HG03558 (cell line): ENCODE results near the gene OR6X1.

Source experiments
- ATAC-seq: cut with Tn5 transposase; IDR thresholded peaks from one replicate; pipeline ENCODE4 v1.9.1; 2021; ENCODE audit warnings: moderate number of reproducible peaks; ENCODE audit not compliant: unreplicated experiment; ENCODE audit errors: extremely low read depth

The OR6X1 gene

DNA sequence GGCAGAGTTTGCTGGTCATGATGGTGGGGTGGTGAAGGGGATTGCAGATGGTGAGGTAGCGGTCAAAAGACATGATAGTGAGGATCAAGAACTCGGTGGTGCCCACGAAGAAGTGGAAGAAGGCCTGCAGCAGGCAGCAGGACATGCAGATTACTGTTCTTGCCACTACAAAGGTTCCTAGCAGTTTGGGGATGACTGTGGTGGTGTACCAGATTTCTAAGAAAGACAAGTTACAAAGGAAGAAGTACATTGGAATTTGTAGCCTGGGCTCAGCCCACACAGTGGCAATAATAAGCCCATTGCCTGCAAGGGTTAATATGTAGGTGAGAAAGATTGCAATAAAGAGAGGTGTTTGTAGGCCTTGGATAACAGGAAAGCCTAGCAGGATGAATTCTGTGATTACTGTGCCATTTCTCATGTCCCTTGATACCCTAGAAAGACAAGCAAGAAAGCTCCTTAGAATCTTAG is at the start of gene OR6X1:
Gene OR6X1 (minus strand): TSS at position 418 of the 468 bp plus-strand sequence. CDS start 0 bp downstream, at position 418.
- no peak for ATAC-seq

GRCh38 chr11:123801765-123802164 is 47.4 kb upstream of the OR6X1 start:
- no peak for ATAC-seq

- ATAC-seq = no peak
Observed at GRCh38 chr11:123800036-123800435, 45.7 kb upstream of the OR6X1 start.

GRCh38 chr11:123799438-123799837 is 45.1 kb upstream of the OR6X1 start:
- ATAC-seq = no peak

DNA sequence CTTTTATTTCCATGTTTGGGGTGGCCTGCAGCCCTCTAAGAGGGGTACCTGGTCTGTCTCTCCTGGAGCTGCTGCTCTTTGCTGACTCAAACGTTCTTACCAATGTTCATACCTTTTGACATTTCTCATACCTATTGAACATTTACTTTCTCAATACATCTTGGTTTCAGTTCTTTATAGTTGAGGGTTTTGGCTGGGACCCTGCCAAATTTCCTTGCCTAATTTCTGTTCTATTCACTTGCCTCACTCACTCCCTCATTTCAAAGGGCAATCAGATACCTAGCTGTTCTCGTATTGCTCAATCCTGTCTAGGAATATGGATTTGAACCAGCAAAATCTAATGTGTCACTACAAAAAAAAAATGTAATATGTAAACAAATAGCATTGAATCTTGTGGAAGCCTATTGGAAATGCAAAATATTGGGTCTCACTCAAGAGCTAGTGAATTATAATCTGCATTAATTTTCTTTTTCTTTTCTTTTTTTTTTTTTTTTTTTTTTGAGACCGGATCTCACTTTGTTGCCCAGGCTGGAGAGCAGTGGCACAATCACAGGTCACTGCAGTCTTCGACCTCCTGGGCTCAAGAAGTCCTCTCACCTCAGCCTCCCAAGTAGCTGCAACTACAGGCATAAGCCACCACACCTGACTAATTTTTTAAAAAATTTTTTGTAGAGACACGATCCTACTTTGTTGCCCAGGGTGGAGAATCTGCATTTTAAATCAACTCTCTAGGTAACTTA is 44.4 kb upstream of the OR6X1 start:
- no peak for ATAC-seq

GRCh38 chr11:123798079-123798478 is 43.8 kb upstream of the OR6X1 start:
- ATAC-seq = no peak

- no peak for ATAC-seq
Observed at GRCh38 chr11:123797541-123797940, 43.2 kb upstream of the OR6X1 start.

GRCh38 chr11:123797114-123797513 is 42.8 kb upstream of the OR6X1 start:
- no peak for ATAC-seq

DNA sequence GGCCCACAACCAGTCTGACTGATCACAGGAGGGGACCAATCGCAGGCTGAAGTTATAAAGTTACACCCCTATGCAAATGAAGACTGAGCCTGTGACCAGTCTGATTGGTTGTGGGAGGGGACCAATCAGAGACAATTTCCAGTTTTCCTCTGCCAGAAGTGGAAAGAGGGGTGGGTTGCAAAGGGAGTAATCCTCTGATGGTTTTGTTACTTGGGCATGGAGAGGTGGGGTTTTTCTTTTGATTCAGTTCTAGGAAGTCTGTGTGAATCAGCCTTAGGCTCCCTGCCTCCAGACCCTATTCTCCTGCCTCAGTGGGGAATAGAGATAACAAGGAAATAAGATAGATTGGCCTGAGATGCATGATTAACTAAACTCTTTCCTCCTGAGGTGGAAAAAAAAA is 41.9 kb upstream of the OR6X1 start:
- ATAC-seq = no peak

DNA sequence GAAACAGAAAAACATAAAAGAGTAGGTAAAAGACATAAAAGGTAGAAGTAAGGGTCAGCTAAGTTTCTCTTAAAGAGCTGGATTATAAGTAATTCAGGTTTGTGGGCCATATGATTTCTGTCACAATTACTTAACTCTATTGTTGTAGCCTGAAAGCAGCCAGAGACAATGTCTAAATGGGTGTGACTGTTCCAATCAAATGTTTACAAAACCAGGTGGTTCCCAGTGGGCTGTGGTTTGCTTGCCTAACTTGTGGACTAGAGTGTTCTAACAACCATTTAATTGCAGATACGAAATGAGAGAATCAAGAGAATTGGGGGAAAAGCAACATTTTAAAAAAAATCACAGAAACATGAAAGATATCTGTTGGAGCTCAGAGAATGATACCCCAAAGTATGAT is 29.2 kb upstream of the OR6X1 start:
- no peak for ATAC-seq

GRCh38 chr11:123778511-123778910 is 24.2 kb upstream of the OR6X1 start:
- no peak for ATAC-seq

DNA sequence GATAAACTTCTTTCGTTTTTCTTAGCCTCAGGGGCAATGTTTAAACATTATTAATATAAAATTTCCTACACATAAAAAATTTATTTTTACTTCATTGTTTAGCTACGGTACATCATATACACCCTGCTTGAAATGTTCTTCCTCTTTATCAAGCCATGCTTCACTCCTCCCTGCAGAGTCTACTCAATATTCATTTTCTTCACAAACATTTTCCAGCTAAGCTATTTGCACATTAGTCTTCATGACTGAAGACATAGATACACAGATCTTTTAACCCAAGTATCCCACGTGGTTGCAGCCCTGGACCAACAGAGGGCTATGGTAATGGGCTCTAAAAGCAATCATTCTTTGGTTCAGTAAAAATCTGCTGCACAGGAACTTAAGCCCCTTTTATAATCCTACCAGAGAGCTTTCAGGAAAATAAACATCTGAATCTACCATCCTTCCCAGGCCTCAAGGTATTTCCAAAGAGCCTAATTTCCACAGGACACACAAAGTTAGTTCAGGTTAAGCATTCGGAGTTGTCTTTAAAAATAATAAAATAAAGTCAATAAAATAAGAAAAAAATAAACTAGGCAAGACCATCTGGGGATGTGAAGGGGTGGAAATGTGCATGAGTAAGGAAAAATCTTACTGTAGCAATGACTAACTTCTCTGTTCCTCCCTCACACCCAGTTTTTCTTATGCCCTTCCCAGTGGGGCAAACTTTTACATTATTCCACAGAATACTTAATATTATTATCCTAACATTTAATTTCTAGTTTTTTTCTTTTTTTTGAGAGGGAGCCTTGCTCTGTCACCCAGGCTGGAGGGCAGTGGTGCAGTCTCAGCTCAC is 21.6 kb upstream of the OR6X1 start:
- ATAC-seq = no peak

- ATAC-seq = no peak
Observed at GRCh38 chr11:123775289-123775688, 21.0 kb upstream of the OR6X1 start.

DNA sequence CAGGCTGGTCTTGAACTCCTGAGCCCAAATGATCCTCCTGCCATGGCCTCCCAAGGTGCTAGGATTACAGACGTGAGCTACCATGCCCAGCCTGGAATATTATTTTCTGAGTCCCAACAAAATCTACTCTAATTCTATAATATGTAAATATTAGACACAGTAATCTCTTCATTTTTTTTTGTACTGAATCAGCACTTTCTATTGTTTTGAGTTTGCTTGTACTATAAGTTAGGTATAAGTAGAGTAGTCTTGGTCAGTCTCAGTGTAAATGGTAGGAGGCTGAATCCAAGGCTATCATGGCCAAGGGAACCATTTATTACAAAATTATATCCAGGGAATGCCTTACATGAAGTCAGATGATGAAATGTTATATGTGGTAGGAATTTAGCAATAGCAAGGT is 19.6 kb upstream of the OR6X1 start:
- ATAC-seq = no peak

- ATAC-seq = no peak
Observed at GRCh38 chr11:123773026-123773425, 18.7 kb upstream of the OR6X1 start.

GRCh38 chr11:123771664-123772063 is 17.3 kb upstream of the OR6X1 start:
- ATAC-seq = no peak

- ATAC-seq = no peak
Observed at GRCh38 chr11:123770712-123771111, 16.4 kb upstream of the OR6X1 start.

- no peak for ATAC-seq
Observed at GRCh38 chr11:123765601-123766000, 11.3 kb upstream of the OR6X1 start.

DNA sequence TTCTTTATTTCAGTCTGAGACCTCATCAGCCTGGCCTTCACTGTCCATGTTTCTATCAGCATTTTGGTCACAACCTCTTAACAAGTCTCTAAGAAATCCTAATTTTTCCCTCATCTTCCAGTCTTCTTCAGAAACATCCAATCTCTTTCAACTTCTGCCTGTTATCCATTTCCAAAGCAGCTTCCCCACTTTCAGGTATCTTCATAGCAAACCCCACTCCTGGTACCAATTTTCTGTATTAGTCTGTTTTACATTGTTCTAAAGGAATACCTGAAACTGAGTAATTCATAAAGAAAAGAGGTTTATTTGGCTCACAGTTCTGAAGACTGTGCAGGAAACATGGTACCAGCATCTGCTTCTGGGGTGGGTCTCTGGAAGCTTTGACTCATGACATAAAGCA is 8.1 kb upstream of the OR6X1 start:
- ATAC-seq = no peak

GRCh38 chr11:123760894-123761293 is 6.6 kb upstream of the OR6X1 start:
- peak; percentile 81 for ATAC-seq

DNA sequence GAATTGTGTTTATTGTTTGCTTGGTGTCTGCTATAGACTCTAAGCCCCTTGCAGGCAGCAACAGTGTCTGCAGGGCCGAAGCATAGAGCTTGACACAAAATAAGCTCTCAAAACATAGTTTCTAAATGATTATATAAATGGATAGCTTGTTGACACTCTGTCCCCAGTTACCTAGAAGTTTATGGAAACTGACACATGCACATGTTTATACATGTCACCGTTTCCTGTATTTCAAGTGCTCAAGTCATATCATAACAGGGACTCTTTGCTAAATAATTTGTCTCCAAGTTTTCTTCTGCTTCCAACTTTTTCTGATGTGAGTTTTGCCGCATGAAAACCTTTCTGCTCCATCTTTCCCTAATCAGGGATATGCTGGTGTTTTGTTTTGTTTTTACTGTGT is 3.7 kb upstream of the OR6X1 start:
- no peak for ATAC-seq
